H1 (cell line): ENCODE results near the gene CENPP. TPM values are rescaled to one million over a fixed set of nuclear protein-coding genes. Genes with fewer than 3 reads are reported as not detected.

ENCODE experiments used
- CTCF ChIA-PET: fragments of 300-600 bp; sonication (Branson Sonifier 250); formaldehyde crosslinking; loops from one replicate; lab custom pipeline; 2021; ENCODE audit not compliant: partially characterized antibody; lab: Charles Lee
- POLR2A ChIA-PET: fragments of 300-600 bp; sonication (Branson Sonifier 250); formaldehyde crosslinking; loops from one replicate; lab custom pipeline; 2021; ENCODE audit warnings: inconsistent platforms; ENCODE audit not compliant: partially characterized antibody; lab: Charles Lee
- DNase-seq, 2 experiments: peaks; one replicate each; pipeline versions ENCODE4 v3.0.0 to v3.0.0-alpha.2; 2010 to 2022; ENCODE audit warnings: low spot score in 2 of 2, low read depth in 1 of 2, mixed read lengths in 1 of 2
- FAIRE-seq: peaks from 2 replicates; lab custom pipeline; 2011; peaks lifted over from hg19 to GRCh38; lab: Jason Lieb, UNC
- H2AFZ ChIP-seq: 2 replicates; pipeline ENCODE4 v1.8.1; 2012; ENCODE audit warnings: low read length, inconsistent platforms
- H2AK5ac ChIP-seq: 2 replicates; pipeline ENCODE4 v1.6.1; 2013; ENCODE audit warnings: low read depth, low read length
- H2BK120ac ChIP-seq: replicated peaks from 2 replicates; pipeline ENCODE3; 2013; ENCODE audit warnings: low read depth, low read length, inconsistent platforms
- H2BK12ac ChIP-seq: 2 replicates; pipeline ENCODE4 v1.6.1; 2013; ENCODE audit warnings: low read depth, low read length
- H2BK15ac ChIP-seq: 2 replicates; pipeline ENCODE4 v1.6.1; 2013; ENCODE audit warnings: low read length
- H2BK20ac ChIP-seq: 2 replicates; pipeline ENCODE4 v1.6.1; 2013; ENCODE audit warnings: low read length
- H2BK5ac ChIP-seq: 2 replicates; pipeline ENCODE4 v1.6.1; 2013; ENCODE audit warnings: low read depth, low read length
- H3K14ac ChIP-seq: 2 replicates; pipeline ENCODE4 v1.6.1; 2013; ENCODE audit warnings: inconsistent platforms; ENCODE audit not compliant: insufficient read length
- H3K18ac ChIP-seq: 2 replicates; pipeline ENCODE4 v1.6.1; 2013; ENCODE audit warnings: low read length; ENCODE audit errors: extremely low read depth
- H3K23ac ChIP-seq: 2 replicates; pipeline ENCODE4 v1.6.1; 2013; ENCODE audit warnings: inconsistent platforms; ENCODE audit not compliant: insufficient read length
- H3K23me2 ChIP-seq: 2 replicates; pipeline ENCODE4 v1.6.1; 2013; ENCODE audit warnings: low read depth, low read length
- H3K27ac ChIP-seq: 2 replicates; pipeline ENCODE4 v1.6.1; 2011; ENCODE audit warnings: low read depth, low read length, inconsistent platforms
- H3K27me3 ChIP-seq, 4 experiments: replicated peaks in 1 of 4; 1 replicate in 1 of 4; 2 replicates in 3 of 4; pipeline versions ENCODE4 v1.6.1 to v1.8.1; 2011 to 2013; ENCODE audit warnings: low read length in 3 of 4, mild to moderate bottlenecking in 3 of 4, inconsistent platforms in 2 of 4, mixed read lengths in 2 of 4, moderate library complexity in 1 of 4; ENCODE audit not compliant: control insufficient read depth in 3 of 4, insufficient read depth in 3 of 4; ENCODE audit errors: extremely low read depth in 1 of 4
- H3K36me3 ChIP-seq, 4 experiments: 2 replicates each; pipeline versions ENCODE4 v1.6.1 to v1.8.1; 2011 to 2013; ENCODE audit warnings: mild to moderate bottlenecking in 4 of 4, low read length in 3 of 4, moderate library complexity in 2 of 4, control low read depth in 1 of 4, inconsistent platforms in 1 of 4; ENCODE audit not compliant: insufficient read depth in 4 of 4, control insufficient read depth in 2 of 4
- H3K4ac ChIP-seq: replicated peaks from 2 replicates; pipeline ENCODE3; 2013; ENCODE audit warnings: low read length, low read depth, mixed read lengths, inconsistent platforms; ENCODE audit not compliant: insufficient read length
- H3K4me1 ChIP-seq, 4 experiments: replicated peaks in 1 of 4; 1 replicate in 1 of 4; 2 replicates in 3 of 4; pipeline versions ENCODE4 v1.6.1 to v1.8.1; 2011 to 2013; ENCODE audit warnings: low read length in 3 of 4, inconsistent platforms in 2 of 4, mixed read lengths in 1 of 4; ENCODE audit not compliant: insufficient read depth in 4 of 4, control insufficient read depth in 3 of 4
- H3K4me2 ChIP-seq, 2 experiments: 2 replicates each; pipeline versions ENCODE4 v1.6.1 to v1.8.1; 2011 to 2013; ENCODE audit warnings: low read depth in 2 of 2, low read length in 2 of 2, control low read depth in 1 of 2, inconsistent platforms in 1 of 2, mild to moderate bottlenecking in 1 of 2; ENCODE audit not compliant: insufficient read depth in 1 of 2
- H3K4me3 ChIP-seq, 4 experiments: fragments of 200-600, 300-600 bp in 1 of 4; sonication (generic), shearing (Covaris generic), sonication (Bioruptor Twin) in 1 of 4; 2 replicates each; pipeline versions ENCODE4 v1.5.1 to v1.8.1; 2011 to 2016; ENCODE audit warnings: low read length in 4 of 4, low read depth in 3 of 4, control low read depth in 2 of 4, inconsistent platforms in 2 of 4, mild to moderate bottlenecking in 2 of 4, mixed read lengths in 1 of 4, moderate library complexity in 1 of 4; ENCODE audit not compliant: insufficient read depth in 2 of 4; ENCODE audit errors: extremely low read depth in 1 of 4
- H3K56ac ChIP-seq: replicated peaks from 2 replicates; pipeline ENCODE3; 2013; ENCODE audit warnings: low read depth, mild to moderate bottlenecking, mixed read lengths, low read length, inconsistent platforms; ENCODE audit not compliant: insufficient read length
- H3K79me1 ChIP-seq: 2 replicates; pipeline ENCODE4 v1.6.1; 2013; ENCODE audit warnings: low read depth, low read length, control low read depth
- H3K79me2 ChIP-seq, 2 experiments: 2 replicates each; pipeline versions ENCODE4 v1.6.1 to v1.8.1; 2012 to 2013; ENCODE audit warnings: low read length in 2 of 2, mild to moderate bottlenecking in 2 of 2, inconsistent platforms in 1 of 2; ENCODE audit not compliant: insufficient read depth in 2 of 2, control insufficient read depth in 1 of 2
- H3K9ac ChIP-seq, 4 experiments: replicated peaks in 1 of 4; 1 replicate in 1 of 4; 2 replicates in 3 of 4; pipeline versions ENCODE4 v1.6.1 to v1.8.1; 2011 to 2013; ENCODE audit warnings: low read depth in 3 of 4, low read length in 3 of 4, control low read depth in 2 of 4, mild to moderate bottlenecking in 2 of 4, moderate library complexity in 2 of 4, inconsistent platforms in 1 of 4; ENCODE audit errors: extremely low read depth in 1 of 4
- H3K9me3 ChIP-seq, 2 experiments: 2 replicates each; pipeline versions ENCODE4 v1.6.1 to v1.8.1; 2012 to 2013; ENCODE audit warnings: mild to moderate bottlenecking in 2 of 2, moderate library complexity in 2 of 2, control low read depth in 1 of 2, inconsistent platforms in 1 of 2, low read depth in 1 of 2, low read length in 1 of 2, mixed read lengths in 1 of 2; ENCODE audit not compliant: insufficient read depth in 2 of 2
- H4K20me1 ChIP-seq, 2 experiments: replicated peaks in 1 of 2; 2 replicates each; pipeline versions ENCODE3 to v1.8.1; 2011 to 2013; ENCODE audit warnings: inconsistent platforms in 2 of 2, low read length in 2 of 2, mild to moderate bottlenecking in 1 of 2; ENCODE audit not compliant: insufficient read depth in 2 of 2, control insufficient read depth in 1 of 2
- H4K5ac ChIP-seq: 2 replicates; pipeline ENCODE4 v1.6.1; 2013; ENCODE audit warnings: low read length, low read depth, mixed read lengths, inconsistent platforms; ENCODE audit not compliant: insufficient read length
- H4K8ac ChIP-seq: 2 replicates; pipeline ENCODE4 v1.8.0; 2013; ENCODE audit warnings: mild to moderate bottlenecking, moderate library complexity, low read length, inconsistent platforms; ENCODE audit not compliant: insufficient read depth; ENCODE audit errors: extremely low read depth
- H4K91ac ChIP-seq: replicated peaks from 2 replicates; pipeline ENCODE3; 2013; ENCODE audit warnings: low read length, mixed read lengths, inconsistent platforms; ENCODE audit not compliant: insufficient read length
- ATF3 ChIP-seq: IDR thresholded peaks from 2 replicates; pipeline ENCODE4 v1.6.1; 2011; ENCODE audit warnings: low read depth, mild to moderate bottlenecking, low read length; ENCODE audit not compliant: insufficient read depth
- BACH1 ChIP-seq: IDR thresholded peaks from 2 replicates; pipeline ENCODE4 v1.6.1; 2012; ENCODE audit warnings: low read length, improper control_type of control experiment
- CBX8 ChIP-seq: fragments of 300-800, 300-1000 bp; sonication (generic); IDR thresholded peaks from 2 replicates; pipeline ENCODE4 v1.7.1; 2016; ENCODE audit warnings: low read depth, low read length, borderline replicate concordance
- CHD2 ChIP-seq: IDR thresholded peaks from 2 replicates; pipeline ENCODE4 v1.6.1; 2012; ENCODE audit warnings: low read length, improper control_type of control experiment
- EGR1 ChIP-seq: IDR thresholded peaks from 2 replicates; pipeline ENCODE4 v1.6.1; 2011; ENCODE audit warnings: low read depth, low read length, borderline replicate concordance
- GABPA ChIP-seq: IDR thresholded peaks from 2 replicates; pipeline ENCODE4 v1.6.1; 2011; ENCODE audit warnings: mild to moderate bottlenecking, low read length, moderate library complexity, borderline replicate concordance; ENCODE audit not compliant: insufficient read depth
- HDAC6 ChIP-seq: IDR thresholded peaks from one replicate; pipeline ENCODE4 v1.7.1; 2012; ENCODE audit warnings: low read depth, mild to moderate bottlenecking, inconsistent platforms, low read length, moderate library complexity
- NANOG ChIP-seq: IDR thresholded peaks from 2 replicates; pipeline ENCODE4 v1.6.1; 2011; ENCODE audit warnings: low read length, low read depth, mild to moderate bottlenecking, inconsistent platforms; ENCODE audit not compliant: insufficient read depth, poor library complexity, severe bottlenecking
- RFX5 ChIP-seq: IDR thresholded peaks from 2 replicates; pipeline ENCODE4 v1.6.1; 2011; ENCODE audit warnings: low read depth, low read length, improper control_type of control experiment, borderline replicate concordance
- RNF2 ChIP-seq: fragments of 200-900, 300-1000 bp; sonication (generic); IDR thresholded peaks from 2 replicates; pipeline ENCODE4 v1.7.1; 2016; ENCODE audit warnings: borderline replicate concordance, low read depth, mild to moderate bottlenecking, antibody characterized with exemption, low read length; ENCODE audit not compliant: poor library complexity, severe bottlenecking; ENCODE audit errors: missing control alignments
- SIX5 ChIP-seq: IDR thresholded peaks from 2 replicates; pipeline ENCODE4 v1.6.1; 2011; ENCODE audit warnings: mild to moderate bottlenecking, low read depth, low read length
- SP4 ChIP-seq: IDR thresholded peaks from 2 replicates; pipeline ENCODE4 v1.6.1; 2012; ENCODE audit warnings: low read length, inconsistent platforms
- YY1 ChIP-seq: IDR thresholded peaks from 2 replicates; pipeline ENCODE4 v1.6.1; 2011; ENCODE audit warnings: low read depth, mild to moderate bottlenecking, low read length
- WGBS, 2 experiments: shearing (Covaris generic) in 1 of 2; methylation state at CpG; one replicate each; pipeline versions ENCODE4 v1.1.6 to v1.1.7; 2013 to 2015; ENCODE audit warnings: low lambda C conversion rate in 2 of 2, mixed read lengths in 2 of 2, inconsistent platforms in 1 of 2, low coverage in 1 of 2, missing lambda C conversion rate in 1 of 2; ENCODE audit not compliant: insufficient replicate concordance in 2 of 2, insufficient coverage in 1 of 2, insufficient read length in 1 of 2; ENCODE audit errors: extremely low coverage in 1 of 2, missing lambda C conversion rate in 1 of 2; 5-methylcytosine and 5-hydroxymethylcytosine counted together
- polyA plus RNA-seq, 7 experiments: library from polyadenylated mRNA; depleted of rRNA in 3 of 7; stranded (reverse) in 5 of 7; unstranded in 2 of 7; fragments of >200 nt in 5 of 7; fragments of 200-250 nt in 2 of 7; gene quantifications; 1 replicate in 5 of 7; 2 replicates in 1 of 7; 4 replicates in 1 of 7; pipeline versions ENCODE4 v1.2.1 to v1.2.3, GENCODE V29; 2011 to 2013; ENCODE audit warnings: missing spikeins in 2 of 7, mixed read lengths in 2 of 7
- total RNA-seq: library from RNA; stranded (reverse); fragmentation: NEBNext Ultra II Directional; extraction: Animal tissue kit (Norgen Biotek cat#: 25700); gene quantifications from 2 replicates; pipeline ENCODE4 v1.2.1, GENCODE V29; 2021
- TF ChIP-seq, protein P1 (sequence below): IDR thresholded peaks from 2 replicates; pipeline ENCODE4 v1.6.1; 2012; ENCODE audit warnings: inconsistent platforms

The CENPP gene
- total and polyA plus RNA-seq, 2 of the 8 experiments (the other 6 are each of a cell fraction or from before 2014, with no cell fraction given), result 2.7 to 10.8 TPM

- ChIA-PET CTCF (no interaction called here), POLR2A (no interaction called here)
- no peak for FAIRE-seq
- H3K36me3 ChIP-seq, result no peaks in the 10 kb centered on the region
- no peaks in the 10 kb centered on the region for H3K23me2 ChIP-seq
- no peak overlapping the region for H3K27ac ChIP-seq
- H3K14ac ChIP-seq, result no peak overlapping the region
- no peak overlapping the region for H2BK120ac ChIP-seq
- H2BK15ac ChIP-seq, result no peak overlapping the region
- no peak overlapping the region for H3K4me2 ChIP-seq
- H3K79me1 ChIP-seq, result no peaks in the 10 kb centered on the region
- no peaks in the 10 kb centered on the region for H3K9me3 ChIP-seq
- H4K8ac ChIP-seq, result no peak overlapping the region
- 88% methylated on average over 1 of the region's 1 CpG; no CpG with 5 or more reads in 1 of the 2 experiments for WGBS, 2 experiments
- no peak overlapping the region for H2AFZ ChIP-seq
- H3K56ac ChIP-seq, result no peak overlapping the region
- no peak overlapping the region for H4K91ac ChIP-seq
- H3K9ac ChIP-seq, result no peak overlapping the region
- no peak overlapping the region for H2BK20ac ChIP-seq
- H3K4me1 ChIP-seq, result no peaks in the 10 kb centered on the region
- H2BK5ac ChIP-seq, result no peak overlapping the region
- no peaks in the 10 kb centered on the region for H3K79me2 ChIP-seq
- H3K4me3 ChIP-seq, result no peak overlapping the region
- no peak for DNase-seq
- no peak overlapping the region for H2AK5ac ChIP-seq
- no peak overlapping the region for H3K18ac ChIP-seq
- no peak overlapping the region for H3K4ac ChIP-seq
- no peaks in the 10 kb centered on the region for H4K20me1 ChIP-seq
- H2BK12ac ChIP-seq, result no peak overlapping the region
- H3K27me3 ChIP-seq, result no peaks in the 10 kb centered on the region
- no peak overlapping the region for H4K5ac ChIP-seq
- H3K23ac ChIP-seq, result no peak overlapping the region
- TF ChIP-seq BACH1 (no peak), SP4 (no peak), EGR1 (no peak), YY1 (no peak), GABPA (no peak), NANOG (no peak), SIX5 (no peak), RFX5 (no peak), CBX8 (no peak), RNF2 (no peak), HDAC6 (no peak), CHD2 (no peak), ATF3 (no peak)
- TF ChIP-seq, protein P1, sequence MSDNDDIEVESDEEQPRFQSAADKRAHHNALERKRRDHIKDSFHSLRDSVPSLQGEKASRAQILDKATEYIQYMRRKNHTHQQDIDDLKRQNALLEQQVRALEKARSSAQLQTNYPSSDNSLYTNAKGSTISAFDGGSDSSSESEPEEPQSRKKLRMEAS, result no peak
These were observed 270.2 kb downstream of the CENPP start for GRCh38 chr9:92595930-92596329.
